HepG2 (cell line): ENCODE results near the gene PPP1R9A. TPM values are rescaled to one million over a fixed set of nuclear protein-coding genes. Genes with fewer than 3 reads are reported as not detected.

Experiments
- ATAC-seq: fragments of 200-7000 bp; cut with Tn5 transposase; 3 replicates; pipeline ENCODE4 v1.9.1; 2020; ENCODE audit warnings: mild to moderate bottlenecking, moderate library complexity
- BruUV-seq: library from RNA; stranded (reverse); fragments of 400-500 nt; replicated peaks from 2 replicates; lab custom pipeline; 2021; lab: Mats Ljungman, UMichigan
- CTCF ChIA-PET: fragments of 300-600 bp; formaldehyde crosslinking; extraction: SDS; loops from one replicate; lab custom pipeline; 2021; ENCODE audit warnings: low total read pairs, inconsistent platforms, low intra/inter-chr PET ratio; lab: Yijun Ruan, JAX
- POLR2A ChIA-PET: fragments of 350-600 bp; sonication (Branson Sonifier 250); formaldehyde crosslinking; loops from one replicate; lab custom pipeline; 2020; ENCODE audit warnings: antibody characterized with exemption, inconsistent platforms; lab: Yijun Ruan, JAX
- DNase-seq: peaks from one replicate; pipeline ENCODE4 v3.0.0-alpha.2; 2015; ENCODE audit warnings: low spot score
- FAIRE-seq: peaks from 3 replicates; lab custom pipeline; 2011; peaks lifted over from hg19 to GRCh38; lab: Jason Lieb, UNC
- H2AFZ ChIP-seq: one replicate; pipeline ENCODE4 v1.6.1; 2011; ENCODE audit warnings: low read length, inconsistent platforms
- H3K27ac ChIP-seq: fragments of 300-600 bp; 3 replicates; pipeline ENCODE4 v1.8.0; 2011; ENCODE audit warnings: mixed run types, mild to moderate bottlenecking, mixed read lengths, low read length, inconsistent platforms; ENCODE audit not compliant: insufficient read depth; ENCODE audit errors: extremely low read length
- H3K27me3 ChIP-seq, 2 experiments: fragments of 200-600 bp in 1 of 2; 2 replicates in 1 of 2; 3 replicates in 1 of 2; pipeline versions ENCODE4 v1.6.0 to v1.8.0; 2011; ENCODE audit warnings: low read length in 2 of 2, mild to moderate bottlenecking in 2 of 2, moderate library complexity in 2 of 2, inconsistent platforms in 1 of 2; ENCODE audit not compliant: insufficient read depth in 2 of 2, control insufficient read depth in 1 of 2
- H3K36me3 ChIP-seq, 2 experiments: fragments of 200-600 bp in 1 of 2; replicated peaks in 1 of 2; 2 replicates in 1 of 2; 3 replicates in 1 of 2; pipeline versions ENCODE4 v1.5.1 to v1.8.0; 2011; ENCODE audit warnings: low read length in 2 of 2, inconsistent platforms in 1 of 2; ENCODE audit not compliant: insufficient read depth in 2 of 2, control insufficient read depth in 1 of 2
- H3K4me1 ChIP-seq: 2 replicates; pipeline ENCODE4 v1.5.1; 2012; ENCODE audit warnings: low read length, inconsistent platforms; ENCODE audit not compliant: insufficient read depth
- H3K4me2 ChIP-seq: 2 replicates; pipeline ENCODE4 v1.6.0; 2011; ENCODE audit warnings: low read depth, low read length, inconsistent platforms
- H3K4me3 ChIP-seq, 3 experiments: fragments of 200-600 bp in 1 of 3; sonication (generic), shearing (Covaris generic) in 1 of 3; replicated peaks in 1 of 3; 2 replicates each; pipeline ENCODE4 v1.5.1; 2011 to 2016; ENCODE audit warnings: low read length in 3 of 3, inconsistent platforms in 2 of 3, low read depth in 2 of 3, mild to moderate bottlenecking in 2 of 3, control low read depth in 1 of 3, mixed read lengths in 1 of 3; ENCODE audit not compliant: insufficient read depth in 1 of 3
- H3K79me2 ChIP-seq: one replicate; pipeline ENCODE4 v1.6.1; 2011; ENCODE audit warnings: low read length, inconsistent platforms; ENCODE audit not compliant: insufficient read depth
- H3K9ac ChIP-seq: 2 replicates; pipeline ENCODE4 v1.6.0; 2011; ENCODE audit warnings: mild to moderate bottlenecking, low read depth, low read length, inconsistent platforms; ENCODE audit not compliant: insufficient read depth
- H3K9me3 ChIP-seq: 2 replicates; pipeline ENCODE4 v1.5.1; 2012; ENCODE audit warnings: mild to moderate bottlenecking, low read length
- H4K20me1 ChIP-seq: 2 replicates; pipeline ENCODE4 v1.6.0; 2011; ENCODE audit warnings: inconsistent platforms, mild to moderate bottlenecking, low read length, moderate library complexity; ENCODE audit not compliant: insufficient read depth
- DMAP1 ChIP-seq: IDR thresholded peaks from 2 replicates; pipeline ENCODE4 v1.6.1; 2016
- HNF4G ChIP-seq, 2 experiments: sonication (generic) in 1 of 2; formaldehyde crosslinking in 1 of 2; IDR thresholded peaks; 2 replicates each; pipeline versions ENCODE4 v1.4.0 to v1.6.1; 2011 to 2020; ENCODE audit warnings: borderline replicate concordance in 2 of 2, low read depth in 2 of 2, mild to moderate bottlenecking in 2 of 2, low read length in 1 of 2, missing genetic modification reagents in 1 of 2, moderate library complexity in 1 of 2
- HOXD1 ChIP-seq: sonication (generic); formaldehyde crosslinking; IDR thresholded peaks from 2 replicates; pipeline ENCODE4 v1.5.0; 2020; ENCODE audit warnings: missing genetic modification reagents
- KLF12 ChIP-seq: sonication (generic); formaldehyde crosslinking; IDR thresholded peaks from 2 replicates; pipeline ENCODE4 v1.4.0; 2020; ENCODE audit warnings: missing genetic modification reagents, borderline replicate concordance
- RFXAP ChIP-seq: sonication (generic); formaldehyde crosslinking; IDR thresholded peaks from 2 replicates; pipeline ENCODE4 v1.4.0; 2020; ENCODE audit warnings: missing genetic modification reagents, borderline replicate concordance
- SOX13 ChIP-seq, 3 experiments: fragments of 450-650 bp in 1 of 3; sonication (generic) in 1 of 3; formaldehyde crosslinking in 1 of 3; IDR thresholded peaks in 2 of 3; conservative IDR thresholded peaks in 1 of 3; 2 replicates each; pipeline versions ENCODE4 v1.5.0 to v1.6.1; 2016 to 2020; ENCODE audit warnings: antibody characterized with exemption in 1 of 3, mild to moderate bottlenecking in 1 of 3, missing compliant biosample characterization in 1 of 3, missing genetic modification reagents in 1 of 3, moderate library complexity in 1 of 3
- SYNCRIP ChIP-seq: fragments of 200-400 bp; formaldehyde crosslinking; IDR thresholded peaks from 2 replicates; pipeline ENCODE4 v1.6.1; 2018; ENCODE audit warnings: mild to moderate bottlenecking, low read depth, low read length; ENCODE audit not compliant: insufficient read depth
- ZMYM2 ChIP-seq: sonication (generic); formaldehyde crosslinking; IDR thresholded peaks from 2 replicates; pipeline ENCODE4 v1.8.0; 2022; ENCODE audit warnings: mild to moderate bottlenecking, missing genetic modification reagents
- ZNF230 ChIP-seq: sonication (generic); formaldehyde crosslinking; IDR thresholded peaks from 2 replicates; pipeline ENCODE4 v1.4.0; 2020; ENCODE audit warnings: mild to moderate bottlenecking, missing genetic modification reagents
- ZNF703 ChIP-seq: sonication (generic); formaldehyde crosslinking; IDR thresholded peaks from 2 replicates; pipeline ENCODE4 v1.5.1; 2020; ENCODE audit warnings: missing genetic modification reagents, mild to moderate bottlenecking, moderate library complexity, borderline replicate concordance
- ZNF761 ChIP-seq: sonication (generic); formaldehyde crosslinking; conservative IDR thresholded peaks from 2 replicates; pipeline ENCODE4 v1.4.0; 2020; ENCODE audit warnings: mild to moderate bottlenecking, missing genetic modification reagents
- in situ Hi-C: cut with HindIII; loops from 2 replicates; pipeline ENCODE4 v1.10.0; 2017; ENCODE audit warnings: low pct_unique_long_range_greater_than_20kb; ENCODE audit not compliant: extremely low pct_ligation_motif_present
- intact Hi-C: fragments of 100-400 bp; cut with micrococcal nuclease; formaldehyde crosslinking; loops from one replicate; pipeline ENCODE4 v1.10.0; 2022; ENCODE audit not compliant: unreplicated experiment
- polyA plus RNA-seq, 8 experiments: library from polyadenylated mRNA; depleted of rRNA in 3 of 8; stranded (reverse) in 7 of 8; unstranded in 1 of 8; fragments of >200 nt; fragmentation: Illumina TruSeq in 4 of 8; extraction: Trizol in 4 of 8; gene quantifications; 2 replicates each; pipeline versions ENCODE4 v1.2.1 to v1.2.3, GENCODE V29; 2011 to 2016; ENCODE audit warnings: low read depth in 4 of 8, missing spikeins in 1 of 8, mixed read lengths in 1 of 8; ENCODE audit not compliant: insufficient read depth in 1 of 8
- total RNA-seq, 5 experiments: library from RNA; depleted of rRNA; stranded (reverse); fragments of >200 nt; fragmentation: Illumina TruSeq; extraction: Trizol; gene quantifications; 2 replicates each; pipeline ENCODE4 v1.2.3, GENCODE V29; 2016; ENCODE audit warnings: low read depth in 1 of 5
- TF ChIP-seq, protein P1 (sequence below): sonication (generic); IDR thresholded peaks from 2 replicates; pipeline ENCODE4 v1.6.1; 2016; ENCODE audit warnings: low read depth, borderline replicate concordance
- TF ChIP-seq, protein P2 (sequence below): sonication (generic); formaldehyde crosslinking; IDR thresholded peaks from 2 replicates; pipeline ENCODE4 v1.5.0; 2020; ENCODE audit warnings: missing genetic modification reagents, mild to moderate bottlenecking, borderline replicate concordance
- TF ChIP-seq, protein P3 (sequence below): sonication (generic); formaldehyde crosslinking; IDR thresholded peaks from 2 replicates; pipeline ENCODE4 v1.5.0; 2020; ENCODE audit warnings: missing genetic modification reagents
- TF ChIP-seq, protein P4 (sequence below): sonication (generic); formaldehyde crosslinking; IDR thresholded peaks from 2 replicates; pipeline ENCODE4 v1.4.0; 2020; ENCODE audit warnings: missing genetic modification reagents

Gene PPP1R9A
- total and polyA plus RNA-seq, 2 of the 13 experiments (the other 11 are each of a cell fraction or from before 2014, with no cell fraction given), result 11.4 to 31.9 TPM

DNA sequence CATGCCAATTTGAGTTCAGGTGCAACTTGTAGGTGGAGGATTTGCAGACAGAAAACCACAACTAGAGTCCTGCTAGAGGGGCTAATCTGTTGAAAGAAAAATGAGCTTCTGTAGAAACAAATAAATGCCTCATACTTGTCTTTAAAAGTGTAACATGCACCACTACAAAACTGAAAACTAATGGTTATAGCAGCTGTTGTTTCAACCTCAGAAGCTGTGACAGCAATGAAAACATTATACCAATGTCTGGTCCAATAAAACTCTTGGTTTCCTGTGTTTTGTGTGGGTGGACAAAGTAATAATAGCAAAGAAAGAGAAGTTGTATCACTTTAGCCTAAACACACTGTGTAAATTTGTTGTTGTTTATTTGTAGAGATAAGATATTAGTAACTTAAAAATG is 3.4 kb upstream of the PPP1R9A start:
- peaks cover 5% of the 10 kb centered on the region for H3K79me2 ChIP-seq
- no peak overlapping the region for H3K27ac ChIP-seq
- peaks cover 15% of the 10 kb centered on the region for H3K4me1 ChIP-seq
- no peak overlapping the region for H2AFZ ChIP-seq
- POLR2A ChIA-PET, result no interaction called here
- H3K4me2 ChIP-seq, result no peak overlapping the region
- FAIRE-seq (no peak), DNase-seq (no peak), ATAC-seq (no peak)
- no peak overlapping the region for H3K4me3 ChIP-seq
- no peaks in the 10 kb centered on the region for H4K20me1 ChIP-seq
- no peaks in the 10 kb centered on the region for H3K36me3 ChIP-seq
- no peak overlapping the region for H3K9ac ChIP-seq
- in situ Hi-C loops, result no loop called here
- no peaks in the 10 kb centered on the region; a peak in 1 of 5 replicates for H3K27me3 ChIP-seq
- CTCF ChIA-PET, result no interaction called here
- H3K9me3 ChIP-seq, result no peaks in the 10 kb centered on the region
- BruUV-seq, result no TSS peak
- intact Hi-C loops, result loop anchor here (10.0 kb wide), 1 partner anchor 339 kb away; no protein-coding TSS in a partner anchor
- TF ChIP-seq HOXD1 (CRISPR knock-in tag) (no peak), RFXAP (CRISPR knock-in tag) (no peak), ZMYM2 (CRISPR knock-in tag) (no peak), SOX13 (IDR thresholded peaks at IDR 0.05) (no peak), SOX13 (CRISPR knock-in tag; conservative IDR thresholded peaks at IDR 0.05 in 1 of 2, IDR thresholded peaks at IDR 0.05 in 1 of 2) (no peak), DMAP1 (CRISPR knock-in tag) (no peak), ZNF230 (CRISPR knock-in tag) (no peak), ZNF703 (no peak), KLF12 (no peak), ZNF761 (CRISPR knock-in tag) (no peak), HNF4G (IDR thresholded peaks at IDR 0.05; ENCODE audit: borderline replicate concordance, low read depth, low read length) (no peak), HNF4G (CRISPR knock-in tag; IDR thresholded peaks at IDR 0.05; ENCODE audit: borderline replicate concordance, low read depth) (no peak), SYNCRIP (no peak)
- TF ChIP-seq, protein P1, sequence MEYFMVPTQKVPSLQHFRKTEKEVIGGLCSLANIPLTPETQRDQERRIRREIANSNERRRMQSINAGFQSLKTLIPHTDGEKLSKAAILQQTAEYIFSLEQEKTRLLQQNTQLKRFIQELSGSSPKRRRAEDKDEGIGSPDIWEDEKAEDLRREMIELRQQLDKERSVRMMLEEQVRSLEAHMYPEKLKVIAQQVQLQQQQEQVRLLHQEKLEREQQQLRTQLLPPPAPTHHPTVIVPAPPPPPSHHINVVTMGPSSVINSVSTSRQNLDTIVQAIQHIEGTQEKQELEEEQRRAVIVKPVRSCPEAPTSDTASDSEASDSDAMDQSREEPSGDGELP, result no peak
- TF ChIP-seq, protein P2, sequence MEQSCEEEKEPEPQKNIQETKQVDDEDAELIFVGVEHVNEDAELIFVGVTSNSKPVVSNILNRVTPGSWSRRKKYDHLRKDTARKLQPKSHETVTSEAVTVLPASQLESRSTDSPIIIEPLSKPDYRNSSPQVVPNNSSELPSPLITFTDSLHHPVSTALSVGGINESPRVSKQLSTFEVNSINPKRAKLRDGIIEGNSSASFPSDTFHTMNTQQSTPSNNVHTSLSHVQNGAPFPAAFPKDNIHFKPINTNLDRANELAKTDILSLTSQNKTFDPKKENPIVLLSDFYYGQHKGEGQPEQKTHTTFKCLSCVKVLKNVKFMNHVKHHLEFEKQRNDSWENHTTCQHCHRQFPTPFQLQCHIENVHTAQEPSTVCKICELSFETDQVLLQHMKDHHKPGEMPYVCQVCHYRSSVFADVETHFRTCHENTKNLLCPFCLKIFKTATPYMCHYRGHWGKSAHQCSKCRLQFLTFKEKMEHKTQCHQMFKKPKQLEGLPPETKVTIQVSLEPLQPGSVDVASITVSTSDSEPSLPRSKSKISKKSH (CRISPR knock-in tag), result no peak
- TF ChIP-seq, protein P3, sequence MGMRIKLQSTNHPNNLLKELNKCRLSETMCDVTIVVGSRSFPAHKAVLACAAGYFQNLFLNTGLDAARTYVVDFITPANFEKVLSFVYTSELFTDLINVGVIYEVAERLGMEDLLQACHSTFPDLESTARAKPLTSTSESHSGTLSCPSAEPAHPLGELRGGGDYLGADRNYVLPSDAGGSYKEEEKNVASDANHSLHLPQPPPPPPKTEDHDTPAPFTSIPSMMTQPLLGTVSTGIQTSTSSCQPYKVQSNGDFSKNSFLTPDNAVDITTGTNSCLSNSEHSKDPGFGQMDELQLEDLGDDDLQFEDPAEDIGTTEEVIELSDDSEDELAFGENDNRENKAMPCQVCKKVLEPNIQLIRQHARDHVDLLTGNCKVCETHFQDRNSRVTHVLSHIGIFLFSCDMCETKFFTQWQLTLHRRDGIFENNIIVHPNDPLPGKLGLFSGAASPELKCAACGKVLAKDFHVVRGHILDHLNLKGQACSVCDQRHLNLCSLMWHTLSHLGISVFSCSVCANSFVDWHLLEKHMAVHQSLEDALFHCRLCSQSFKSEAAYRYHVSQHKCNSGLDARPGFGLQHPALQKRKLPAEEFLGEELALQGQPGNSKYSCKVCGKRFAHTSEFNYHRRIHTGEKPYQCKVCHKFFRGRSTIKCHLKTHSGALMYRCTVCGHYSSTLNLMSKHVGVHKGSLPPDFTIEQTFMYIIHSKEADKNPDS (CRISPR knock-in tag), result no peak
- TF ChIP-seq, protein P4, sequence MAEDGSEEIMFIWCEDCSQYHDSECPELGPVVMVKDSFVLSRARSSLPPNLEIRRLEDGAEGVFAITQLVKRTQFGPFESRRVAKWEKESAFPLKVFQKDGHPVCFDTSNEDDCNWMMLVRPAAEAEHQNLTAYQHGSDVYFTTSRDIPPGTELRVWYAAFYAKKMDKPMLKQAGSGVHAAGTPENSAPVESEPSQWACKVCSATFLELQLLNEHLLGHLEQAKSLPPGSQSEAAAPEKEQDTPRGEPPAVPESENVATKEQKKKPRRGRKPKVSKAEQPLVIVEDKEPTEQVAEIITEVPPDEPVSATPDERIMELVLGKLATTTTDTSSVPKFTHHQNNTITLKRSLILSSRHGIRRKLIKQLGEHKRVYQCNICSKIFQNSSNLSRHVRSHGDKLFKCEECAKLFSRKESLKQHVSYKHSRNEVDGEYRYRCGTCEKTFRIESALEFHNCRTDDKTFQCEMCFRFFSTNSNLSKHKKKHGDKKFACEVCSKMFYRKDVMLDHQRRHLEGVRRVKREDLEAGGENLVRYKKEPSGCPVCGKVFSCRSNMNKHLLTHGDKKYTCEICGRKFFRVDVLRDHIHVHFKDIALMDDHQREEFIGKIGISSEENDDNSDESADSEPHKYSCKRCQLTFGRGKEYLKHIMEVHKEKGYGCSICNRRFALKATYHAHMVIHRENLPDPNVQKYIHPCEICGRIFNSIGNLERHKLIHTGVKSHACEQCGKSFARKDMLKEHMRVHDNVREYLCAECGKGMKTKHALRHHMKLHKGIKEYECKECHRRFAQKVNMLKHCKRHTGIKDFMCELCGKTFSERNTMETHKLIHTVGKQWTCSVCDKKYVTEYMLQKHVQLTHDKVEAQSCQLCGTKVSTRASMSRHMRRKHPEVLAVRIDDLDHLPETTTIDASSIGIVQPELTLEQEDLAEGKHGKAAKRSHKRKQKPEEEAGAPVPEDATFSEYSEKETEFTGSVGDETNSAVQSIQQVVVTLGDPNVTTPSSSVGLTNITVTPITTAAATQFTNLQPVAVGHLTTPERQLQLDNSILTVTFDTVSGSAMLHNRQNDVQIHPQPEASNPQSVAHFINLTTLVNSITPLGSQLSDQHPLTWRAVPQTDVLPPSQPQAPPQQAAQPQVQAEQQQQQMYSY (CRISPR knock-in tag), result no peak
